Omental fat pad (tissue), 4 donors: ENCODE data around the gene LIFR. TPM values are rescaled to one million over a fixed set of nuclear protein-coding genes. Genes with fewer than 3 reads are reported as not detected.

Source experiments
- ATAC-seq: fragments of 150-250 bp; one replicate; pipeline ENCODE4 v1.9.1; 2016; ENCODE audit warnings: mild to moderate bottlenecking, moderate library complexity; ENCODE audit not compliant: low FRiP score
- DNase-seq: peaks from one replicate; pipeline ENCODE4 v3.0.0-alpha.2; 2019; ENCODE audit warnings: low spot score
- CTCF ChIP-seq, 3 donors: fragments of 450-650 bp; IDR thresholded peaks; one replicate each; pipeline ENCODE4 v1.5.1; 2016 to 2017; ENCODE audit warnings: antibody characterized with exemption in 3 of 3, mild to moderate bottlenecking in 3 of 3, moderate library complexity in 2 of 3
- total RNA-seq, 4 donors: library from RNA; depleted of rRNA; stranded (reverse); fragments of >200 nt; gene quantifications; one replicate each; pipeline ENCODE4 v1.1.0, GENCODE V29; 2016

The LIFR gene
- total RNA-seq, 4 donors from 2014 or later, result 95.9 to 388 (median 126) TPM

DNA sequence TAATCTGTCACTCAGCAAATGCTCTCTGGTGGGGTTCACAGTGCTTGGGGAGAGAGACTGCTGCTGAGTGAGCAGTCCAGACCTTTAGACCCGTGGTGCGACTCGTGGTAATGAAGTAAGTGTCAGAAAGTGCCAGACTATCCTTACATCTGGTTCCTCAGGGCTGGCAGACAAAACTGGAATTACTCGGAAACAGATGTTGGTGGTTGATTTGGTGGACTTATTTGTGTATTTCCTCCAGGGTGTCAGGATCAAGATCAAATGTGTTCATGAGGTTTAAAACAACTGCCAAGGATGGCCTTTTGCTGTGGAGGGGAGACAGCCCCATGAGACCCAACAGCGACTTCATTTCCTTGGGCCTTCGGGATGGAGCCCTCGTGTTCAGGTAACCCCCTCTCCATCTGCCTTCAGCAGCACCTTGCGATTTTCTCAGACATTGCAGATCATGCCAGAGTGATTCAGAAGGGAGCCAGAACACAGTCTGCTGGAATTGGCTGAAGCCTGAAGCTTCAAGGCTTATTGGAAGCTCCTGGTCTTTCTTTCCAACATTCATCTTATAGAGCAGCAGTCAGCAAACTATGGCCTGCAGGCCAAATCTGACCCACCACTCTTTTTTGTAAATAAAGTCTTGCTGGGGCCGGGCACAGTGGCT is 105.2 kb downstream of the LIFR start:
- ATAC-seq, result no peak

GRCh38 chr5:38450627-38451026 is 105.8 kb downstream of the LIFR start:
- no peak for TF ChIP-seq CTCF (IDR thresholded peaks at IDR 0.05)
- ATAC-seq (no peak), DNase-seq (no peak)

More for the DNA sequence above, 105.2 kb downstream of the LIFR start:
- no peak for TF ChIP-seq CTCF (IDR thresholded peaks at IDR 0.05)
- no peak for DNase-seq

DNA sequence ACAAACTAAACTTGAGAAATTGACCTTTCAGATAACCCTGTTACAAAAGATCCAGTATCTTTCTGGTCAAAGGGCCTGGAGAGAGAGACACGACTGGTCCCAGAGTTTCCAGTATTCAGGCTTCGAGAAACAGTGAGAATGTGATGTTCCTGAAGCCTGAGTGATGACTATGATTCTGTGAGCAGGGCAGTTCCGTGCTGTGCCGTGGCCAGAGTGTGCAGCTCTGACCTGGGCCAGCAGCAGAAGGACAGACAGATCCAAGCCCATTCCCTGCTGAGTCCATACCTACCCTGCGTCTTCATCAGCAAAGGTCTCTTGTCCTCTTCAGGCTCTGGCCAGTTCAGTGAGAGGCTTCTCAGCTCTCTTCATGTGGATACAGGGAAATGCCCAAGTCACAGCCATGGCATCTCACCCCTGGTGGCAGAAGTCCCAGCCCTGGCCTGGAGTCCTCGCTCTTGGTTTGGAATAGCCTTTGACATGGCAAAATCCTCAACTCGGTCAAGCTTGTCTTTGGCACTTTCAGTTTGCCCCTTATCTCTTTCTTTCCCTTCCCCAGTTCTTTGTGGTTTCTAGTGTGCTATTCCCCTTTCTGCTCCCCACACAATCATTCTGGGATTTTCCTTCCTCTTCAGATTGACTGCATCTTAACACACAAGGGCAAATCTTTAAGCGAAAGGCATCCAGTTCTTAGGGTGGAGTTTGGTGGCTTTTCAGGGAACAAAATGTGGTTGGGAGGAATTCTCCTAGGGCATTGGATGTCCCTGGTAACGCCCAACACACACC is 107.7 kb downstream of the LIFR start:
- TF ChIP-seq CTCF (IDR thresholded peaks at IDR 0.05), result no peak
- DNase-seq (no peak), ATAC-seq (no peak)

- DNase-seq (no peak), ATAC-seq (peak; percentile 26)
- TF ChIP-seq CTCF (IDR thresholded peaks at IDR 0.05), result no peak
Measured at GRCh38 chr5:38447786-38448185, 108.7 kb downstream of the LIFR start.

DNA sequence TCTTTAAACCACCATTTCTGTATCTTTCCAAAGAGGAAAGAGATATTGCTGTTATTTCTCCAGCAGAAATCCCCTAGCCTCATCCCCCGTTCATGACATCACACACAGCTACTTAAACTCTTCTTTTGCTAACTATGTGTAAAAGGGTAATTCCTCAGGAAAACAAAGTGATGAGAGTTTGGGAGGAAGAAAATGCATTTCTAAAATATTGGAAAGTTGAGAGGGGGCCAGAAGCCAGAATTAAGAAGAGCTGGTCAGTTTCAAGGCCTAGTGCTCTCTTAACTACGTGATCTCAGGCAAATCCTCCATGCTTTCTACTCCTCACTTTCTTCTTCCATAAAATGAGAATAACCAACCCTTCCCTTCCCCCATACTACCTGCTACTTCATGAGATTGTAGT is 109.4 kb downstream of the LIFR start:
- ATAC-seq (no peak), DNase-seq (no peak)
- no peak for TF ChIP-seq CTCF (IDR thresholded peaks at IDR 0.05)

DNA sequence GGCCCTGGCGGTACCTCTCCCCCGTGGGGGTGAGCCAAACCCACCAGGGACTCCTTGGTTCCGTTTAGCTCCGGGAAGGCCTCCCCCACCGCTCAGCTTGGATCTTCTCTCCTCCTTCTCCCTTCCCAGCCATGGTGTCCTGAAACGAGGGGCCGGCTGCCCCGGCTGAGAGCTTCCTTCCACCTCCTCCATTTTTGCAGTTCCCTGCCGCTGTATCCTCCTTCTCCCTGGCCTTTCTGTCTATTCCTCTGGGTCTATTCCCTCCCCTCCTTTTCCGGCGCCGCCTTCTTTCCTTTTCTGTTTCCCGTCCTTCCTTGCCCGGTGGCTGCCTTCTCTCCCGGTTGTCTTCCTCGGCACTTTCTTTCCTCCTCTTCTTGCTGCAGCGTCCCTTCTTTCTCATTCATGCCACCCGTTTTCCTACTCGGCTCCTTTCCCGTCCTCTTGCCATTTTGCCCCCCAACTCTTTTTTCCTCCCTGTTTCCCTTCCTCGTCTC is 110.4 kb downstream of the LIFR start:
- TF ChIP-seq CTCF (IDR thresholded peaks at IDR 0.05), result no peak
- ATAC-seq (no peak), DNase-seq (no peak)
